GM11168 (cell line): ENCODE measurements around the gene PACRG.

Source experiments
- in situ Hi-C: fragments of 300-500 bp; cut with MboI; formaldehyde crosslinking; loops from one replicate; pipeline ENCODE4 v1.12.0; 2022; ENCODE audit warnings: low sequenced_read_pairs; ENCODE audit not compliant: unreplicated experiment

Gene PACRG

GRCh38 chr6:163159110-163159509 is 431.3 kb downstream of the PACRG start:
- in situ Hi-C loops: no loop called here

GRCh38 chr6:163159689-163160088 is 431.9 kb downstream of the PACRG start:
- in situ Hi-C loops: no loop called here

GRCh38 chr6:163162007-163162873 is 434.5 kb downstream of the PACRG start:
- in situ Hi-C loops: no loop called here

- in situ Hi-C loops: no loop called here
These were observed 435.1 kb downstream of the PACRG start for GRCh38 chr6:163162874-163163213.

- in situ Hi-C loops: no loop called here
These were observed 436.6 kb downstream of the PACRG start for GRCh38 chr6:163164175-163164900.

- in situ Hi-C loops: no loop called here
These were observed 437.6 kb downstream of the PACRG start for GRCh38 chr6:163165155-163165910.

- in situ Hi-C loops: no loop called here
These were observed 438.1 kb downstream of the PACRG start for GRCh38 chr6:163165922-163166321.

GRCh38 chr6:163166507-163166906 is 438.7 kb downstream of the PACRG start:
- in situ Hi-C loops: no loop called here

GRCh38 chr6:163169521-163169920 is 441.7 kb downstream of the PACRG start:
- in situ Hi-C loops: no loop called here

- in situ Hi-C loops: no loop called here
These were observed 442.6 kb downstream of the PACRG start for GRCh38 chr6:163170294-163170883.

- in situ Hi-C loops: no loop called here
These were observed 446.0 kb downstream of the PACRG start for GRCh38 chr6:163173741-163174140.

- in situ Hi-C loops: no loop called here
These were observed 447.5 kb downstream of the PACRG start for GRCh38 chr6:163175301-163175700.

- in situ Hi-C loops: no loop called here
These were observed 448.3 kb downstream of the PACRG start for GRCh38 chr6:163176097-163176496.

GRCh38 chr6:163177007-163177406 is 449.2 kb downstream of the PACRG start:
- in situ Hi-C loops: no loop called here

GRCh38 chr6:163177892-163178420 is 450.2 kb downstream of the PACRG start:
- in situ Hi-C loops: no loop called here

- in situ Hi-C loops: no loop called here
These were observed 451.3 kb downstream of the PACRG start for GRCh38 chr6:163179061-163179460.

- in situ Hi-C loops: no loop called here
These were observed 451.9 kb downstream of the PACRG start for GRCh38 chr6:163179721-163180120.

- in situ Hi-C loops: no loop called here
These were observed 453.2 kb downstream of the PACRG start for GRCh38 chr6:163180874-163181541.

- in situ Hi-C loops: no loop called here
These were observed 453.9 kb downstream of the PACRG start for GRCh38 chr6:163181666-163182180.

GRCh38 chr6:163182696-163183095 is 454.9 kb downstream of the PACRG start:
- in situ Hi-C loops: no loop called here
